Measurements from ENCODE around the gene NRDC.

GRCh38 chr1:51754666-51755065, 123.9 kb downstream of the NRDC start:
- TF ChIP-seq POLR2AphosphoS5 (IDR thresholded peaks at IDR 0.05; ENCODE audit: low read depth, low read length) (no peak), POLR2A (IDR thresholded peaks at IDR 0.05; ENCODE audit: low read depth, low read length) (no peak), TAF1 (IDR thresholded peaks at IDR 0.05; ENCODE audit: borderline replicate concordance, low read depth, low read length) (no peak)

Measured in GM12892 (cell line).